Measurements from ENCODE around the gene TRAF6. TPM values are rescaled to one million over a fixed set of nuclear protein-coding genes. Genes with fewer than 3 reads are reported as not detected.

Gene TRAF6
- total and polyA plus RNA-seq, 9 of the 15 experiments (the other 6 are each of a cell fraction or from before 2014, with no cell fraction given) = 2.0 to 13.1 (median 8.2) TPM

DNA sequence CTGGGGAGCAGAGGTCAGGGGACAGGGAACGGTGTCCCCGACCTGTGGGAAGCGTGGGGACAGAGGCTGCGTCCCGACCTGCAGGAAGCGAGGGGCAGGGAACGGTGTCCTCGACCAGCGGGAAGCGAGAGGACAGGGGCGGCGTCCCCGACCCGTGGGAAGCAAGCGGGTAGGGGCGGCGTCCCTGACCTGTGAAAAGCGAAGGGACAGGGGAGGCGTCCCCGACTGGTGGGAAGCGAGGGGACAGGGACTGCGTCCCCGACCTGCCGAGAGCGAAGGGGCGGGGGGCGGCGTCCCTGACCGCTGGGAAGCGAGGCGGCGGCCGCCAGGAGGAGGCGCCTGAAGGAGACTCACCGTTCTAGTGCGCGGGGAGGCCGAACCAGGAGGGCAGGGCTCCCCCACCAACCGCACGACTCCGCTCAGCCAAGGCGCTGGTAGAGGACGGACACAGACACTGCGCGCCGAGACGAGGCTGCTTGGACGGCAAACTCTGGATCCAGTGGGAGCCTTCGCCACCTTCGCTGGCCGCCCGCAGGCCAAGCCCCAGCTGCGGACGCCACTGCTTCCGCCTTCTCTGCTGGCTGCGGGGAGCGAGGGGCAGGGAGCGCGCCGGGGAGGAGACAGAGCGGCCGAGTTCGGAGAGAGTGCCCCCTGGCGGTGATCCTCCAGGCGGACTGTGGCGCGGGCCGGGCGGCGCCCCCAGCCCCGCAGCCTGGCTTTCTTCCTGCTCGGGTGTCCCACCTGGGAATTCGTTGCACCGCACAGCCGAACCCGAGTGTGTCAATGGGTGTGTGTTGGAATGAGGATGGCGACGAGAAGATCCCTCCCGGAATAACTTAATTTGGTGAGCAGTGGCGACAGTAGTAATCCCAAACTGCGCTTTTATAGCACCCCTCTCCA lies at the start of gene TRAF6 (continued):
- TF ChIP-seq, protein P1, sequence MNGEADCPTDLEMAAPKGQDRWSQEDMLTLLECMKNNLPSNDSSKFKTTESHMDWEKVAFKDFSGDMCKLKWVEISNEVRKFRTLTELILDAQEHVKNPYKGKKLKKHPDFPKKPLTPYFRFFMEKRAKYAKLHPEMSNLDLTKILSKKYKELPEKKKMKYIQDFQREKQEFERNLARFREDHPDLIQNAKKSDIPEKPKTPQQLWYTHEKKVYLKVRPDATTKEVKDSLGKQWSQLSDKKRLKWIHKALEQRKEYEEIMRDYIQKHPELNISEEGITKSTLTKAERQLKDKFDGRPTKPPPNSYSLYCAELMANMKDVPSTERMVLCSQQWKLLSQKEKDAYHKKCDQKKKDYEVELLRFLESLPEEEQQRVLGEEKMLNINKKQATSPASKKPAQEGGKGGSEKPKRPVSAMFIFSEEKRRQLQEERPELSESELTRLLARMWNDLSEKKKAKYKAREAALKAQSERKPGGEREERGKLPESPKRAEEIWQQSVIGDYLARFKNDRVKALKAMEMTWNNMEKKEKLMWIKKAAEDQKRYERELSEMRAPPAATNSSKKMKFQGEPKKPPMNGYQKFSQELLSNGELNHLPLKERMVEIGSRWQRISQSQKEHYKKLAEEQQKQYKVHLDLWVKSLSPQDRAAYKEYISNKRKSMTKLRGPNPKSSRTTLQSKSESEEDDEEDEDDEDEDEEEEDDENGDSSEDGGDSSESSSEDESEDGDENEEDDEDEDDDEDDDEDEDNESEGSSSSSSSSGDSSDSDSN (IDR thresholded peaks at IDR 0.05; ENCODE audit: borderline replicate concordance in 1 of 2, low read depth in 2 of 2, low read length in 2 of 2) = peak in 1 of 2 experiments; percentile 71; a peak in 1 of 4 replicates
- TF ChIP-seq, protein P2, sequence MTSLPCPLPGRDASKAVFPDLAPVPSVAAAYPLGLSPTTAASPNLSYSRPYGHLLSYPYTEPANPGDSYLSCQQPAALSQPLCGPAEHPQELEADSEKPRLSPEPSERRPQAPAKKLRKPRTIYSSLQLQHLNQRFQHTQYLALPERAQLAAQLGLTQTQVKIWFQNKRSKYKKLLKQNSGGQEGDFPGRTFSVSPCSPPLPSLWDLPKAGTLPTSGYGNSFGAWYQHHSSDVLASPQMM (CRISPR knock-in tag; IDR thresholded peaks at IDR 0.05) = no peak
- TF ChIP-seq ZBTB1 (CRISPR knock-in tag; IDR thresholded peaks at IDR 0.05; ENCODE audit: borderline replicate concordance, low read depth) (0 out of 2 replicates have a peak, but pooled peaks have one; percentile 67), ZNF551 (CRISPR knock-in tag; IDR thresholded peaks at IDR 0.05) (no peak), GABPB1 (CRISPR knock-in tag; IDR thresholded peaks at IDR 0.05) (peak; percentile 81), MAX (CRISPR knock-in tag; IDR thresholded peaks at IDR 0.05) (peak; percentile 78; the same call in 1 of the 2 replicates), HDAC1 (IDR thresholded peaks at IDR 0.05) (peak in 1 of 2 experiments; percentile 89; a peak in 1 of 4 replicates), ZNF75A (CRISPR knock-in tag; IDR thresholded peaks at IDR 0.05) (0 out of 2 replicates have a peak, but pooled peaks have one; percentile 18), CCNT2 (IDR thresholded peaks at IDR 0.05; ENCODE audit: borderline replicate concordance, extremely low read depth, insufficient read length, low read depth, low read length) (peak; percentile 76), CREB1 (IDR thresholded peaks at IDR 0.05) (no peak; the same call in 1 of the 2 replicates), CREB1 (CRISPR knock-in tag; IDR thresholded peaks at IDR 0.05) (peak; percentile 69; the same call in 1 of the 2 replicates), ADNP (tag; IDR thresholded peaks at IDR 0.05) (no peak), KAT7 (CRISPR knock-in tag; IDR thresholded peaks at IDR 0.05; ENCODE audit: borderline replicate concordance) (peak; percentile 99), ZFP36 (IDR thresholded peaks at IDR 0.05; ENCODE audit: low read depth, low read length, partially characterized antibody) (peak; percentile 58), SAP30 (IDR thresholded peaks at IDR 0.05; ENCODE audit: borderline replicate concordance, insufficient read depth, low read depth, low read length, poor library complexity, severe bottlenecking) (peak; percentile 76), XRCC4 (IDR thresholded peaks at IDR 0.05; ENCODE audit: extremely low read depth, insufficient read depth, insufficient read length) (no peak), NCOA6 (IDR thresholded peaks at IDR 0.05) (no peak)
- TF ChIP-seq, protein P3, sequence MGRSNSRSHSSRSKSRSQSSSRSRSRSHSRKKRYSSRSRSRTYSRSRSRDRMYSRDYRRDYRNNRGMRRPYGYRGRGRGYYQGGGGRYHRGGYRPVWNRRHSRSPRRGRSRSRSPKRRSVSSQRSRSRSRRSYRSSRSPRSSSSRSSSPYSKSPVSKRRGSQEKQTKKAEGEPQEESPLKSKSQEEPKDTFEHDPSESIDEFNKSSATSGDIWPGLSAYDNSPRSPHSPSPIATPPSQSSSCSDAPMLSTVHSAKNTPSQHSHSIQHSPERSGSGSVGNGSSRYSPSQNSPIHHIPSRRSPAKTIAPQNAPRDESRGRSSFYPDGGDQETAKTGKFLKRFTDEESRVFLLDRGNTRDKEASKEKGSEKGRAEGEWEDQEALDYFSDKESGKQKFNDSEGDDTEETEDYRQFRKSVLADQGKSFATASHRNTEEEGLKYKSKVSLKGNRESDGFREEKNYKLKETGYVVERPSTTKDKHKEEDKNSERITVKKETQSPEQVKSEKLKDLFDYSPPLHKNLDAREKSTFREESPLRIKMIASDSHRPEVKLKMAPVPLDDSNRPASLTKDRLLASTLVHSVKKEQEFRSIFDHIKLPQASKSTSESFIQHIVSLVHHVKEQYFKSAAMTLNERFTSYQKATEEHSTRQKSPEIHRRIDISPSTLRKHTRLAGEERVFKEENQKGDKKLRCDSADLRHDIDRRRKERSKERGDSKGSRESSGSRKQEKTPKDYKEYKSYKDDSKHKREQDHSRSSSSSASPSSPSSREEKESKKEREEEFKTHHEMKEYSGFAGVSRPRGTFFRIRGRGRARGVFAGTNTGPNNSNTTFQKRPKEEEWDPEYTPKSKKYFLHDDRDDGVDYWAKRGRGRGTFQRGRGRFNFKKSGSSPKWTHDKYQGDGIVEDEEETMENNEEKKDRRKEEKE (IDR thresholded peaks at IDR 0.05; ENCODE audit: borderline replicate concordance in 1 of 2, control insufficient read depth in 1 of 2, low read depth in 2 of 2, low read length in 1 of 2) = 0 out of 4 replicates have a peak, but pooled peaks of 1 of the 2 experiments have one; percentile 80
